GM23248 (cell line): Measurements from ENCODE around the gene LHX3. TPM values are rescaled to one million over a fixed set of nuclear protein-coding genes. Genes with fewer than 3 reads are reported as not detected.

Experiments
- DNase-seq: peaks from one replicate; pipeline ENCODE4 v3.0.0-alpha.2; 2015
- H2AFZ ChIP-seq: fragments of 200-600 bp; sonication (generic); 2 replicates; pipeline ENCODE4 v1.6.1; 2016; ENCODE audit warnings: antibody characterized with exemption
- H3F3A ChIP-seq: fragments of 200-600 bp; sonication (generic); 2 replicates; pipeline ENCODE4 v1.6.1; 2016; ENCODE audit warnings: mild to moderate bottlenecking, antibody characterized with exemption, mixed run types; ENCODE audit not compliant: insufficient read depth
- H3K27ac ChIP-seq: fragments of 200-600 bp; sonication (generic); 2 replicates; pipeline ENCODE4 v1.5.1; 2016; ENCODE audit warnings: mild to moderate bottlenecking
- H3K27me3 ChIP-seq: fragments of 200-600 bp; sonication (generic); replicated peaks from 2 replicates; pipeline ENCODE4 v1.6.1; 2016; ENCODE audit warnings: mild to moderate bottlenecking; ENCODE audit not compliant: insufficient read depth
- H3K36me3 ChIP-seq: fragments of 200-600 bp; sonication (generic); 2 replicates; pipeline ENCODE4 v1.6.1; 2016; ENCODE audit warnings: low read depth, mild to moderate bottlenecking
- H3K4me1 ChIP-seq: fragments of 200-600 bp; sonication (generic); 2 replicates; pipeline ENCODE4 v1.6.1; 2016; ENCODE audit warnings: mild to moderate bottlenecking; ENCODE audit not compliant: insufficient read depth
- H3K4me2 ChIP-seq: fragments of 200-600 bp; sonication (generic); one replicate; pipeline ENCODE4 v1.6.1; 2016; ENCODE audit warnings: mild to moderate bottlenecking; ENCODE audit not compliant: unreplicated experiment
- H3K4me3 ChIP-seq: fragments of 200-600 bp; sonication (generic); 2 replicates; pipeline ENCODE4 v1.5.1; 2016; ENCODE audit warnings: mild to moderate bottlenecking
- H3K79me2 ChIP-seq: fragments of 200-600 bp; sonication (generic); 2 replicates; pipeline ENCODE4 v1.6.1; 2016; ENCODE audit warnings: mild to moderate bottlenecking; ENCODE audit not compliant: insufficient read depth
- H3K9ac ChIP-seq: fragments of 200-600 bp; sonication (generic); 2 replicates; pipeline ENCODE4 v1.6.1; 2016; ENCODE audit warnings: mild to moderate bottlenecking
- H3K9me2 ChIP-seq: fragments of 200-600 bp; sonication (generic); 2 replicates; pipeline ENCODE4 v1.6.1; 2016; ENCODE audit warnings: mixed run types, mild to moderate bottlenecking, moderate library complexity; ENCODE audit not compliant: insufficient read depth
- H3K9me3 ChIP-seq: fragments of 200-600 bp; sonication (generic); one replicate; pipeline ENCODE4 v1.6.1; 2017; ENCODE audit warnings: low read depth
- H4K20me1 ChIP-seq: fragments of 200-600 bp; sonication (generic); 2 replicates; pipeline ENCODE4 v1.6.0; 2016; ENCODE audit not compliant: insufficient read depth
- EZH2 ChIP-seq: fragments of 200-600 bp; sonication (generic); IDR thresholded peaks from 2 replicates; pipeline ENCODE4 v1.6.1; 2018; ENCODE audit warnings: antibody characterized with exemption, mild to moderate bottlenecking; ENCODE audit not compliant: insufficient read depth, poor library complexity, severe bottlenecking
- EZH2phosphoT487 ChIP-seq: fragments of 200-600 bp; sonication (generic); IDR thresholded peaks from 2 replicates; pipeline ENCODE4 v1.6.1; 2018; ENCODE audit warnings: antibody characterized with exemption, moderate library complexity, mild to moderate bottlenecking, low read depth; ENCODE audit not compliant: insufficient read depth
- WGBS, 2 experiments: methylation state at CpG; one replicate each; pipeline ENCODE4 v1.1.6; 2015 to 2017; ENCODE audit warnings: low lambda C conversion rate in 2 of 2, low coverage in 1 of 2; ENCODE audit errors: missing lambda C conversion rate in 2 of 2; 5-methylcytosine and 5-hydroxymethylcytosine counted together
- in situ Hi-C: fragments of 300-500 bp; cut with MboI; formaldehyde crosslinking; loops from 2 replicates; pipeline ENCODE4 v1.15.0; 2020
- polyA plus RNA-seq: library from polyadenylated mRNA; unstranded; fragments of >200 nt; fragmentation: Nextera tagmentation; extraction: Ambion mirVana; gene quantifications from 2 replicates; pipeline ENCODE4 v1.2.1, GENCODE V29; 2016
- total RNA-seq: library from RNA; depleted of rRNA; stranded (reverse); fragments of >200 nt; shearing (Covaris generic); gene quantifications from 2 replicates; pipeline ENCODE4 v1.2.3, GENCODE V29; 2014

The LHX3 gene
- total and polyA plus RNA-seq, 2 experiments from 2014 or later = not detected

- in situ Hi-C loops = no loop called here
- no peaks in the 10 kb centered on the region for H3K27me3 ChIP-seq
- no peaks in the 10 kb centered on the region for H3K9me2 ChIP-seq
- H4K20me1 ChIP-seq = no peaks in the 10 kb centered on the region
- H3K9ac ChIP-seq = no peak overlapping the region
- peaks cover 11% of the 10 kb centered on the region for H3K4me1 ChIP-seq
- 94 to 96% methylated on average over 12 to 13 of the region's 13 CpGs for WGBS, 2 experiments
- H3K4me3 ChIP-seq = no peak overlapping the region
- H3K27ac ChIP-seq = no peak overlapping the region
- peaks cover 52% of the 10 kb centered on the region for H3K79me2 ChIP-seq
- H2AFZ ChIP-seq = no peak overlapping the region
- TF ChIP-seq EZH2 = no peak
- no peak overlapping the region for H3K4me2 ChIP-seq
- no peak for DNase-seq
- no peaks in the 10 kb centered on the region for H3K9me3 ChIP-seq
- H3K36me3 ChIP-seq = no peaks in the 10 kb centered on the region
- H3F3A ChIP-seq = no peaks in the 10 kb centered on the region
These were observed 36.6 kb upstream of the LHX3 start for GRCh38 chr9:136241542-136241941.

GRCh38 chr9:136240941-136241340 is 36.0 kb upstream of the LHX3 start:
- no peak for DNase-seq
- peaks cover 11% of the 10 kb centered on the region for H3K4me1 ChIP-seq
- TF ChIP-seq EZH2phosphoT487 (no peak), EZH2 (no peak)
- no peaks in the 10 kb centered on the region for H3K9me3 ChIP-seq
- H3K4me2 ChIP-seq = no peak overlapping the region
- H3K36me3 ChIP-seq = no peaks in the 10 kb centered on the region
- no peak overlapping the region for H3K9ac ChIP-seq
- H3F3A ChIP-seq = no peaks in the 10 kb centered on the region
- H3K79me2 ChIP-seq = peaks cover 52% of the 10 kb centered on the region
- no peaks in the 10 kb centered on the region for H3K9me2 ChIP-seq
- H4K20me1 ChIP-seq = no peaks in the 10 kb centered on the region
- no peak overlapping the region for H3K4me3 ChIP-seq
- no peak overlapping the region for H3K27ac ChIP-seq
- 92 to 94% methylated on average over 20 of the region's 20 CpGs for WGBS, 2 experiments
- no peaks in the 10 kb centered on the region for H3K27me3 ChIP-seq
- H2AFZ ChIP-seq = no peak overlapping the region
- in situ Hi-C loops = no loop called here

- no peaks in the 10 kb centered on the region for H3K36me3 ChIP-seq
- no peak overlapping the region for H3K9ac ChIP-seq
- no peaks in the 10 kb centered on the region for H3K27me3 ChIP-seq
- no peaks in the 10 kb centered on the region for H3F3A ChIP-seq
- WGBS, 2 experiments = 50 to 63% methylated on average over 2 of the region's 2 CpGs
- no peak for DNase-seq
- peaks cover 11% of the 10 kb centered on the region for H3K4me1 ChIP-seq
- no peaks in the 10 kb centered on the region for H4K20me1 ChIP-seq
- H3K79me2 ChIP-seq = peaks cover 49% of the 10 kb centered on the region
- no peaks in the 10 kb centered on the region for H3K9me2 ChIP-seq
- no peak for TF ChIP-seq EZH2phosphoT487
- TF ChIP-seq EZH2 = no peak
- H3K4me2 ChIP-seq = no peak overlapping the region
- no peaks in the 10 kb centered on the region for H3K9me3 ChIP-seq
- in situ Hi-C loops = no loop called here
- no peak overlapping the region for H2AFZ ChIP-seq
- no peak overlapping the region for H3K4me3 ChIP-seq
- no peak overlapping the region for H3K27ac ChIP-seq
These were observed 35.0 kb upstream of the LHX3 start for GRCh38 chr9:136239983-136240330.

- Histone ChIP-seq H3K27me3 (no peaks in the 10 kb centered on the region), H3K27ac (no peak overlapping the region), H4K20me1 (no peaks in the 10 kb centered on the region), H3K9me3 (no peaks in the 10 kb centered on the region), H3K9me2 (no peaks in the 10 kb centered on the region), H3K4me1 (peaks cover 6% of the 10 kb centered on the region), H2AFZ (no peak overlapping the region), H3F3A (no peaks in the 10 kb centered on the region), H3K79me2 (peaks cover 43% of the 10 kb centered on the region), H3K9ac (no peak overlapping the region), H3K36me3 (no peaks in the 10 kb centered on the region), H3K4me2 (no peak overlapping the region), H3K4me3 (no peak overlapping the region)
- TF ChIP-seq EZH2phosphoT487 = no peak
- no peak for TF ChIP-seq EZH2
- in situ Hi-C loops = no loop called here
- WGBS, 2 experiments = 85 to 87% methylated on average over 25 of the region's 25 CpGs
- no peak for DNase-seq
These were observed 34.4 kb upstream of the LHX3 start for GRCh38 chr9:136239135-136239982.

- no peaks in the 10 kb centered on the region for H3K4me1 ChIP-seq
- H3K27ac ChIP-seq = no peak overlapping the region
- H3K9me2 ChIP-seq = no peaks in the 10 kb centered on the region
- H2AFZ ChIP-seq = no peak overlapping the region
- no peak overlapping the region for H3K4me3 ChIP-seq
- DNase-seq = no peak
- H3K27me3 ChIP-seq = no peaks in the 10 kb centered on the region
- no peak for TF ChIP-seq EZH2phosphoT487
- TF ChIP-seq EZH2 = no peak
- in situ Hi-C loops = no loop called here
- peaks cover 32% of the 10 kb centered on the region for H3K79me2 ChIP-seq
- H3K9ac ChIP-seq = no peak overlapping the region
- H3K9me3 ChIP-seq = no peaks in the 10 kb centered on the region
- H4K20me1 ChIP-seq = no peaks in the 10 kb centered on the region
- H3K36me3 ChIP-seq = no peaks in the 10 kb centered on the region
- H3K4me2 ChIP-seq = no peak overlapping the region
- H3F3A ChIP-seq = no peaks in the 10 kb centered on the region
- 79 to 81% methylated on average over 10 to 12 of the region's 12 CpGs for WGBS, 2 experiments
These were observed 33.4 kb upstream of the LHX3 start for GRCh38 chr9:136238342-136238732.
